ENCODE data around the gene SAMMSON. TPM values are rescaled to one million over a fixed set of nuclear protein-coding genes. Genes with fewer than 3 reads are reported as not detected.

Gene SAMMSON
- total RNA-seq, 2 donors from 2014 or later, result not detected

DNA sequence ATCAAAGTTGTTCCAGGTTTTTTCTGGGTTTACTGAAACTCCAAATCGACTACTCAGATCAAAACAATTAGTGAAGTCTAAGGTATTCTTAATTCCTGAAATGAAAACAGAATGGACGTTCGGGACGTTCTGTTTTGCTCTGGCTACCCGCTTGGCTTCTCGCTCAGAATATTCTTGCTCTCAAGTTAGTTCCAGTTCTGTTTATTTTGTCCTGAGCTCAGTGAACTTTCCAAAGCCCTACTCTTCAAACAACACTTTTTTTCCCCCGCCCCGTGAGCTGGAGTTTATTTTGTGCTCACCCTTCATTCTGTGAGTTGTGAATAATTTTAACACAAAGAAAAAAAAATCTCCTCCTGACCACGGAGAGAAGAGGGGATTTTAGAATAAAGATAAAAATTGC, 72.6 kb downstream of the SAMMSON start:
- DNase-seq (no peak), ATAC-seq (no peak)
- intact Hi-C loops (cut with DNase I, micrococcal nuclease), result no loop called here

DNA sequence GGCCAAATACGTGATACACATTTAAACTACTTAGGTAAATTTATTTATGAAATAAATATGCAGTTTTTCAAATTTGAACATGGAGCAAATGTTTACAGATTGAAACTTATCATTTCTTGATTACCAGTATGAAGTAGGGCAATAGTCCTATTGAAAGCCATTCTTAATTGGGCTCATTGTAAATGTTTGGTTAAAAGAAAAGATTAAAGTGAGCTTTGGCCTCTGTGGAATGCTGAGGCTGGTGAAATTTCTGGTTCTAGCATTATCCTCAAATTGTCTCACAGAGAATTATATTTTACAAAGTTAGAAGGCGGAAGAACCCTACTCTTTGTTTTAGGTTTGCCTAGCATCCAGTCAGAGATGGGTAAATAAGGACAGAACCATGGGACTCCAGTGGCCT, 73.2 kb downstream of the SAMMSON start:
- ATAC-seq (no peak), DNase-seq (no peak)
- intact Hi-C loops (cut with DNase I, micrococcal nuclease), result no loop called here

DNA sequence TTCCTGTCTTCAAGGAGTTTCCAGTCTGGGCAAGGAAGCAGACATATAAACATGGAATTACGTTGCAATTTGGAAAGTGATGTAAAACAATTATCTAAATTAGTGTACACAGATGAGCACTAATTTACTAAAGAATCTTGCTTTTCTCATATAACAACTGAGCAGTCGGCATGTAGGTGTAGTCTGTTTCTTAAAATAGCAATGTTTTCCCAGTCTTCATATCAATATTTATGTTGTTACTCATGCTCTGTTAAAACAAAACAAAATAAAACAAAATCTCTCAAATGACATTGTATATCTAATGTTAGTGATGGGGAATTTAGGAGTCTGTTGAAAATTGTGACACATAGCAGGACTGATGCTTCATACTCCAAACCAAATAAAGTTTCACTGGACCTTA, 75.6 kb downstream of the SAMMSON start:
- no peak for DNase-seq

DNA sequence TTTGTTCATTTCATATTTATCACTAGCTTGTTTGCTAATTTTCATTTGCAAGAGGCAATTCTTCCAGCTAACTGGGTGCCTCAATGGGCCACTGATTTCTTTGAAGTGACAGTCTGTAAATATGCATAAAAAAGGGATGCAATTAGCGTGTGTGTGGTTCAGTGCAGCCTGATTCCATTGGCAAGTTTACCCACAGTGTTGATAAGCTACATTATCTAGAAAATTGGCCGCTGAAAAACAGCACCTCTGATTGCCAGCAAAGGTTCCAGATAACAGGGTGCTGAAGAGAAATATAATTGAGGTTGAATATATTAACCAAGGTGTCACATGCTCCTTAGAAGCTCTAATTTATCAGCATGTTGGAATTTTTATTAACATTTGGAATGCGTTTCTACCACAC, 76.9 kb downstream of the SAMMSON start:
- no peak for DNase-seq
- intact Hi-C loops (cut with DNase I, micrococcal nuclease), result no loop called here

More for the DNA sequence above, 75.6 kb downstream of the SAMMSON start:
- ATAC-seq, result no peak
- intact Hi-C loops (cut with DNase I, micrococcal nuclease), result no loop called here

DNA sequence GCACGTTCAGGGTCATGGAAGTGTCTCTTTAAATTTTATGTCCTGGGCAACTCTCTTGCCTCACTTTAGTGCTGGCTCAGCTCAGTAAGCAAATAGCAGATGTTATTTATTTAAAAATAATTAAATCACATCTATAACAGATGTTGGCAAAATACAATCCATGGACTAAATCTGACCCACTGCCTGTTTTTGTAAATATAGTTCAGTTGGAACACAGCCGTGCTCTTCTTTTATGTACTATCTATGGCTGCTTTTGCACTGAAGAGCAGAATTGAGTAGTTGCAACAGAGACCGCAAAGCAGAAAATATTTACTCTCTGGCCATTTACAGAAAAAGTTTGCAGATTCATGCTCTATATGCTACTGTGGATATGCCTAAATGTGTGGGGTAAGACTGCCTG, 79.2 kb downstream of the SAMMSON start:
- DNase-seq, result no peak
- intact Hi-C loops (cut with DNase I, micrococcal nuclease), result no loop called here
- ATAC-seq, result no peak

More for the DNA sequence above, 76.9 kb downstream of the SAMMSON start:
- no peak for ATAC-seq

DNA sequence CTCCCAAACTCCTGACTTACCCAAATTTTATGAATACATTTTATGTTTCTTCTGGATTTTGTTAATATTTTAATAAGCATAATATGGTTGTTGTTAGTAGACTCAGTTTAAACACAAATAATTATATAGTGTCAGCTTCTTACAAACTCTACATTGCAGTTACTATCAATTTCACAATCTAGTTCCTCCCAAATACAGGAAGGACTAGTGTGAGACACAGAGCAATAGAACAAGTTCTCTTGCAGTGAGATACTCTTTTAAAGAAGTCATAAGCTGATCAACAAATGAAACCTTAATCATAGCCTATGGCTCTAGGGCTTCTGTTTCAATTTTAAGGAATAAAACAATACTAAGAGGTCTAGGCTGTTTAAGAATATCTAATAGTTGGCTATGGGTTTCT, 86.1 kb downstream of the SAMMSON start:
- intact Hi-C loops (cut with DNase I, micrococcal nuclease), result no loop called here
- DNase-seq, result no peak
- ATAC-seq, result no peak

DNA sequence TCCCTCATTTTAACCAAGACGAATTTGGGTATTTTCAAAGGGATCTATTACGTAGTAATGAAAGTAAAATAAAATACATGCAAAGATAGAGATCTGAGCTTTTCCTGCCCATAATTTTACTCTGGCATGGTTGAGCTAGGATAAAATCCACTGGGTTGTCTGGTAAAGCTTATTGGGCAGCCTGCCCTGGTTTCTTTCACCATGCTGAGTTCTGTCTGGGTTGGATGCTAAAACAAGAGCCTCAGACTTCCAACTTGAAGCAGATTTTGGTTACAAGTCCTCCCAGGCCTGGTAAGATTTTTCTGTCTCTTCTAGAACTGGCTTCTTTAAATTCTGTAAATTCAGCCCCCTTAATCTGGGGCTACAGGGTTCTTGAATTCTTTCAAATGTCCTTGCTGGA, 86.8 kb downstream of the SAMMSON start:
- intact Hi-C loops (cut with DNase I, micrococcal nuclease), result no loop called here

DNA sequence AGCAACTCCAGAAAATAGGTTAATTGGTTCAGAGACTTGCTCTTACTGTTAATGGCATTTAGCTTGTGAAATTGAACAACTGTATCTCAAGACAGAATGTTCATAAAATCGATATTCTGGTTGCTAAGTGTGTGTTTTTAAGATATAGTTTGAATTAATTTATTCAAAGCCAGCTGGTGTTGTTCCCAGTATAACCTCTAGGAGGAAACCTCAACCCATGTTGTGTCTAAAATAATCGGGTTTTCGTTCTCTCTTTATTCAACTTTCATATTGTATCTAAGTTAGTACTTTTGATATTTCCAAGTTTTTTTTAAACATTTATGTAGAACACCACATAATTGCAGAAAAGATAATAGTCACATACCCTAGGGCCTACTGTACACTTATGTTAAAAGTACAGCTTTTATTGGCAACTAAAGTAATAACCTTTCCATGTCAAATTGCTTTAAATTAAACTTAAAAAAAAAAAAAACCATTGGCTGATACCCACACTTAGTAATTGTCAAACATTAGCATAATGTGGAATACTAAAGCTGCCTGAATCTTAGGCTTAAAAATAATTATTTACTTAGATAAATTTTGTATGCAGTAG, 90.9 kb downstream of the SAMMSON start:
- intact Hi-C loops (cut with DNase I, micrococcal nuclease), result no loop called here
- ATAC-seq (no peak), DNase-seq (no peak)

More for the DNA sequence above, 86.8 kb downstream of the SAMMSON start:
- DNase-seq (no peak), ATAC-seq (no peak)

DNA sequence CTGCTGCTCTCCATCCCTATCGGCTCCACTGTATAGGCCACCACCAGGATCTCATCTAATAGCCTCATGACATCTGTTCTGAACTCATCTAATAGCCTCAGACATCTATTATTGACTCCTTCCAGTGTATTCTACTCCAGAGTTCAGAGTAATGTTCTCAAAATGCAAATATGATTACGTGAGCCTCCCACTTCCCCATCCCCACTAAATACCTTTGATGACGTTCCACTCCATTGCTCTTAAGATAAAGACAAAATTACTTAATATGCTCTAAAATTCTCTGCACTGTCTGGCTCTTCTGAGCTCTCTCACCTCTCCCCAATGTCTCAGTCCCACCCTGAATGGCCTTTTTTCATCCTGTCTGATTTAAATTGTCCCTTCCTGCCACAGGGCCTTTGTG, 94.7 kb downstream of the SAMMSON start:
- ATAC-seq (no peak), DNase-seq (no peak)
- intact Hi-C loops (cut with DNase I, micrococcal nuclease), result no loop called here

DNA sequence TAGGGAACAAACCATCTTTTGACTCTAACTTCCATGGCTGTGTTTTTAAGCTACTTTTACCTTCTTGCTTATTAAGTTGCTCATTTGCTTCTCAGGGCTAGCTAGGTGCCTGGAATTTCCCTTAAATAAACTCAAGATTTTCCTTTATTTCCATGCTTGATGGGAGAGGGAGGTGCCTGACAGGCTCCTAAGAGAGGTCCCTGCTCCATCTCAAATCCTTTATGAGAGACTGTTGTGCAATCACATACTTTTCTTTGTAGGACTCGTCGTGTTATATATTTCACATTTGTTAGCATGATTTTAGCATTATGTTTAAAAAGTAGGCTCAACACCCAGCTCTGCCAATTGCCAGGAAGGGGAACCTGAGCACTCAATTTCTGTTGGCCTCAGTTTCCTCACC, 95.7 kb downstream of the SAMMSON start:
- DNase-seq (no peak), ATAC-seq (no peak)
- intact Hi-C loops (cut with DNase I, micrococcal nuclease), result no loop called here

DNA sequence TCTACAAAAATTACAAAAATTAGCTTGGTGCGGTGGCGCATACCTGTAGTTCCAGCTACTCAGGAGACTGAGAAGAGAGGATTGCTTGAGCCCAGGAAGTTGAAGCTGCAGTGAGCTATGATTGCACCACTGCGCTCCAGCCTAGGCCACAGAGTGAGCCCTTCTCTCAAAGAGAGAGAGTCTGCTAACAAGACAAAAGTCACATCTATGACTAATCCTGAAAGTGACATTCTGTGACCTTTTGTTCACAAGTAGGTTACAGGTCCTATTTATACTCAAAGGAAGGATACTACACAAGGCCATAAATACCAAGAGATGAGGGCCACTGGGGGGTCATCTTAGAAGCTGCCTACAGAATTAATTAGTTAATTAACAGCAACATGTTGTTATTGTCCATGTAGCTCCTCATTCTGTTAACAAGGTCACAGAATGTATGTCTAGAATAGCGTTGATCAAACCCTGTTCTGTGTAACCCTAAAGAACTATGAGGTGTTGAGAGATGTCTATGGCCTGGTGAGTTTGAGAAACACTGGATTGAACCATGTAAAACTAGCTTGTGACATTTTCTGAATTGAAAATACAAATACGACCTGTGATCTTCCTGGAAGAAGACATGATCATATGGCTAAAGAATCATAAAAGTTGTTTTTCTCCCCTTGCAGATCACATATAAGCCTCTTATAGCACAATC, 97.0 kb downstream of the SAMMSON start:
- DNase-seq (no peak), ATAC-seq (no peak)
- intact Hi-C loops (cut with DNase I, micrococcal nuclease), result no loop called here

DNA sequence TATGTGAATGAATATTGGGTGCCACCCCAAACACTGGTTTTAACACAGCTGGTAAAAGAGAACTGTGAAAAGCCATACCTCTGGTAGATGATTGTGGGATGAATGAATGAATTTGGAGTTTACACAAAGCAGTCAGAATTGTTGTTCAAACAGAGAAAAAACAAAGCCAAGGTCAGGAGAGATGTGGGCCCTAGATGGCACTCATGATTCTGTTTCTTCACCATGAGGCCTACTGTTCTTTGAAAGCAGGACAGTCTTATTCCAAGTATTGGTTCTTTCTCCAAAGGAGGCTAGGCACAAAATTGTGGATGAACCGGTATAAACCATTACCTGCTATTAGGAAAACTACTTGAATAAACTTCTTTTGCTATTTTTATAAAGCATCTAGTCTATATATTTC, 97.6 kb downstream of the SAMMSON start:
- DNase-seq, result no peak
- no peak for ATAC-seq
- intact Hi-C loops (cut with DNase I, micrococcal nuclease), result no loop called here

DNA sequence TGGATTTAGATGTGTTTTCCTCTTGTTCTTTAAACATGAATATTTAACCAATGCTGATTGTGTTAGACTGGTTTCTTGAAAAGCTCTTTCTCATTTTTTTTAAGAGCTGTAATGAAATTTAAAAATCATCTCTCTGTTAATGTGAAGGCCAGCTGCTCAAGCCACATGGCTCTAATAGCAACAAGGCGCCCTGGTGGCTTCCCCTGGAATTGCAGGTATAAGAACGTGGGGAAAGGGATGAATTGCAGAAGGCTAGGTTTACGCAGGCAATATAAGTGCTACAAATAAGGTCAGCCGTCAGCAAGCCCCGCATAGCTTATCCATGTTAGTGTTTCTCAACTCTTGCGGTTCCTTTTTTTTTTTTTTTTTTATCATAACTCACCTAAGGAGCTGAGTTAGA, 108.5 kb downstream of the SAMMSON start:
- intact Hi-C loops (cut with DNase I, micrococcal nuclease), result no loop called here
- ATAC-seq (no peak), DNase-seq (peak in 1 of 2 donors; percentile 12)

DNA sequence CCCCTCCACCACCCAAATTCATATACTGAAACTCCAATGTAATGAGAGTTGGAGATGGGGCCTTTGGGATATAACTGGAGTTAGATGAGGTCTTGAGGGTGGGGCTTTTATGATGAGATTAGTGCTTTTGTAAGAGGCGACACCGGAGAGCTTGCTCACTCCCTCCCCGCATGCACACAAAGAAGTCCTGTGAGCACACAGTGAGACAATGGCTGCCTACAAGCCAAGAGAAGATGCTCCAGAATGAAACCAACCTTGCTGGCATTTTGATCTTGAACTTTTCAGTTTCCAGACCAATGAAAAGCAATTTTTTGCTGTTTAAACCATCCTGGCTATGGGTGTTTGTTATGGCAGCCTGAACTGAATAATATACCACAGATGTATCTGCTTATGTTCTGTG, 109.0 kb downstream of the SAMMSON start:
- no peak for ATAC-seq

DNA sequence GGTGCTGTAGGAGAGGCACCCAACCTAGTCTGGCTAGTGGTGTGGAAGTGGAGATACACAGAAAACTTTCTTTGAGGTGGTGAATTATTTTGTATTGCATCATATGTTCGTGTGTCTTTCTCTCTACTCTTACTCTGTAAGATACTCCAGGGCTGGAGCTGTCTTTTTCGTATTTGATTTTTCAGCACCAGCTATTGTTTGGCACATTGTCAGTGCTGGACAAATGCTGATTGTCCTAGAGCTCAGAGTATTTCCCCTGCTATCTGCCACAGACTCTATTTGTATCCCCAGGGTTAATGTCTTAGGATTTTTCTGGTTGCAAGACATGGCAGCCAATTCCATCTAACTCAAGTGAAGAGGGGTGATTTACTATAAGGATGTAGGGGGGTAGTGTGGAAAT, 110.5 kb downstream of the SAMMSON start:
- DNase-seq, result no peak
- no peak for ATAC-seq
- intact Hi-C loops (cut with DNase I, micrococcal nuclease), result no loop called here

More for the DNA sequence above, 109.0 kb downstream of the SAMMSON start:
- no peak for DNase-seq
- intact Hi-C loops (cut with DNase I, micrococcal nuclease), result no loop called here

DNA sequence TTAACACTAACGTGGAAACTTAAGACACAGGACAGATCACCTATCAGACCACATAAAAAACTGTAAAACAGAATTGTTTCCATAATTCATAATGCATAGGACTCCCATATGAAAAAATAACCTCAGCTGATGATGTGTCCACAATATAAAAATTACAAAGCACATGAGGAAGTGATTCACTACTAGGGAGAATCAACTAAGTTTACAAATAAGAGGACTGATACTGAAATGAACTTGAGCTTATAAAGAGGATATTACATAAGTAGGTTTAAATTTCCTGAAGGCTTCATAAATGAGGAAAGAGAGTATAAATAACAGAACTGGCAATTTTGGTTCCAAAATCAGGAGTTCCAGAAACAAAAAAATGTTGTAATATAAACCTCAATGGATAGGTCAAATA, 111.9 kb downstream of the SAMMSON start:
- intact Hi-C loops (cut with DNase I, micrococcal nuclease), result no loop called here
- DNase-seq, result no peak
- no peak for ATAC-seq

DNA sequence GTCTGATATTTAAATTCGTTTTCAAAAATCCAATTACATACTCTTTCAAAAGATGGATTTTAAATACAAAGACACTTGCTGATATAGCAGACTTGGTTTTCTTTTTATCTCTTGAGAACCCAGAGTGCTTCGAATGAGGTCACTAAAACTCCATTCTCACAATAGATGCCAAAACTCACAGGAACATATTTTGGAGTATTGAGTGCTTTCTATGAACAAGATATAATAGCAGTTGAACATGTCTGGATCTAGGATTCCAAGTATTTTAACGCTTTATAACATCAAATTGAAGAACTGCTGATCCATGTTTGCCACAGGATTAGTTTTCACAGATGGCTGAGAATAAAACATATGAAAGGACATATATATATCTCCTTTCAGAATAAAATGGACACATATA, 113.2 kb downstream of the SAMMSON start:
- no peak for ATAC-seq
- no peak for DNase-seq
- intact Hi-C loops (cut with DNase I, micrococcal nuclease), result no loop called here

DNA sequence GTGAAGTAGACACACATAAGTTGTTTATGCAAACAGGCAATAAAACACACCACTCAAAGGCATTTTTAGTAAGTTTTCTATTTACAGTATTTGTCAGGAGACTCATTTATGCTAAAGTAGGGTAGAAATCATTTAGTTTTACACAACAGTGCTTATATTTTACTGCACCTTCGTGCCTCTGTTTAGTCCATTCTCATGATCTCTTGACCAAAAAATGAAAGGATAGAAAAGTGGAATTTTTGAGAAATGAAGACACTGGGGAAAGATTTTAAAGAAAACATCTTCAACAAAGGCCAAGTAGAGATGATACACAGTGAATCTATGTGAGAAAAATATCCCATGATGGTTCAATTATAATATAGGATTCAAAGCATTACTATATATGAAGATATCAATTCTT, 114.9 kb downstream of the SAMMSON start:
- ATAC-seq (no peak), DNase-seq (no peak)
- intact Hi-C loops (cut with DNase I, micrococcal nuclease), result no loop called here

DNA sequence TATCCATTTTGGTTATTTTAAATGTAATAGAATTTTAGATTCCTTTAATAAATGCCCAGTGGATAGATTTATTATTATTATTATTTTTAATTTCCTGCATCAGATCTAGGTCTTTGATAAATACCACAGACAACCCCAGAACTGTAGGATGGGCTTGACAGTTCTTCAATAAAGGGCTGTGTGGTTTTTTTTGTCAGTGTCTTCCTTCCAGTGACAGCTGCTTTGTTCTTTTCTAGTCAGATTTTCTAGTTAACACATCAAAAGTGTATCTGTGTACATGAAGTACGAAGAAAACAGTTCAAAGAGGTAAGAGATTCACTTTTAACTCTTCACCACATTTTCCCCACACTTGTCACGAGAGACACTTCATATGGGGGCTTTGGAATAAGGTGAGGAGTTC, 120.3 kb downstream of the SAMMSON start:
- no peak for DNase-seq
- no peak for ATAC-seq
- intact Hi-C loops (cut with DNase I, micrococcal nuclease), result loop anchor here in 1 of 2 donors (10.0 kb wide), 1 partner anchor 235 kb away; no protein-coding TSS in a partner anchor

All from left colon (tissue), 2 donors.